GM12878 (cell line): Measurements from ENCODE around the gene PRAF2.

Experiments used
- RAD51 ChIP-seq: fragments of 450-650 bp; IDR thresholded peaks from 2 replicates; pipeline ENCODE4 v1.6.1; 2016; ENCODE audit warnings: moderate library complexity, mild to moderate bottlenecking, inconsistent platforms
- SP1 ChIP-seq: IDR thresholded peaks from one replicate; pipeline ENCODE4 v1.6.1; 2011; ENCODE audit warnings: low read depth, low read length
- SUZ12 ChIP-seq: fragments of 200-600 bp; sonication (generic); IDR thresholded peaks from one replicate; pipeline ENCODE4 v1.6.1; 2018; ENCODE audit warnings: antibody characterized with exemption, mild to moderate bottlenecking; ENCODE audit not compliant: unreplicated experiment
- ZNF687 ChIP-seq: fragments of 450-650 bp; IDR thresholded peaks from 2 replicates; pipeline ENCODE4 v1.6.1; 2017; ENCODE audit warnings: mild to moderate bottlenecking, moderate library complexity
- TF ChIP-seq, protein P1 (sequence below): IDR thresholded peaks from 2 replicates; pipeline ENCODE4 v1.6.1; 2012; ENCODE audit warnings: mild to moderate bottlenecking, low read depth, low read length

DNA sequence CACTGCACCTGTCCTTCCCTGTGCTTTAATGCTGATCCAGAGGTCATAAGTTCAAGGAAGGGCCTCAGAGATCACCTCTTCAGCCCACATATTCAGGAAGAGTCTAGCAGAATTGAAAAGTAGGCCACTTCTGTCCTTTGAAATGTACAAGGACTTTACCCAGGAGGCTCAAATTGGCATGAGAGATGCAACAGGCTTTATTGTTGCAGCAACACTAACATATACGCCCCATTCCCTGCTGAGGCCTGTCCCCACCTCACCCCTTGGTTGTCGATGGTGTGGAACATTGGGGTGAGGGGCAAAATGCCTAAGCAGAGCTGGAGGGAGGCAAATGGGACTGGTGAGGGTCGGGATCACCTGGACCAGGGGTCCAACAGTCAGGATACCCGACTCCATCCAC is 2.8 kb downstream of the PRAF2 start:
- no peak for TF ChIP-seq SP1
- TF ChIP-seq ZNF687: no peak
- no peak for TF ChIP-seq SUZ12
- TF ChIP-seq, protein P1, sequence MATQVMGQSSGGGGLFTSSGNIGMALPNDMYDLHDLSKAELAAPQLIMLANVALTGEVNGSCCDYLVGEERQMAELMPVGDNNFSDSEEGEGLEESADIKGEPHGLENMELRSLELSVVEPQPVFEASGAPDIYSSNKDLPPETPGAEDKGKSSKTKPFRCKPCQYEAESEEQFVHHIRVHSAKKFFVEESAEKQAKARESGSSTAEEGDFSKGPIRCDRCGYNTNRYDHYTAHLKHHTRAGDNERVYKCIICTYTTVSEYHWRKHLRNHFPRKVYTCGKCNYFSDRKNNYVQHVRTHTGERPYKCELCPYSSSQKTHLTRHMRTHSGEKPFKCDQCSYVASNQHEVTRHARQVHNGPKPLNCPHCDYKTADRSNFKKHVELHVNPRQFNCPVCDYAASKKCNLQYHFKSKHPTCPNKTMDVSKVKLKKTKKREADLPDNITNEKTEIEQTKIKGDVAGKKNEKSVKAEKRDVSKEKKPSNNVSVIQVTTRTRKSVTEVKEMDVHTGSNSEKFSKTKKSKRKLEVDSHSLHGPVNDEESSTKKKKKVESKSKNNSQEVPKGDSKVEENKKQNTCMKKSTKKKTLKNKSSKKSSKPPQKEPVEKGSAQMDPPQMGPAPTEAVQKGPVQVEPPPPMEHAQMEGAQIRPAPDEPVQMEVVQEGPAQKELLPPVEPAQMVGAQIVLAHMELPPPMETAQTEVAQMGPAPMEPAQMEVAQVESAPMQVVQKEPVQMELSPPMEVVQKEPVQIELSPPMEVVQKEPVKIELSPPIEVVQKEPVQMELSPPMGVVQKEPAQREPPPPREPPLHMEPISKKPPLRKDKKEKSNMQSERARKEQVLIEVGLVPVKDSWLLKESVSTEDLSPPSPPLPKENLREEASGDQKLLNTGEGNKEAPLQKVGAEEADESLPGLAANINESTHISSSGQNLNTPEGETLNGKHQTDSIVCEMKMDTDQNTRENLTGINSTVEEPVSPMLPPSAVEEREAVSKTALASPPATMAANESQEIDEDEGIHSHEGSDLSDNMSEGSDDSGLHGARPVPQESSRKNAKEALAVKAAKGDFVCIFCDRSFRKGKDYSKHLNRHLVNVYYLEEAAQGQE: no peak
- TF ChIP-seq RAD51: no peak
